Endometrium (tissue), 2 donors: Measurements from ENCODE around the gene ZNF320.
A peak's percentile ranks its signal among the peaks of the same experiment; 100 is the strongest.
"Not testable (repeated sequence)": the region's sequence is repeated elsewhere in the genome, so short reads cannot be mapped to it uniquely, and the experiment has no call there.

Experiments used
- FAIRE-seq: peaks from 2 replicates; lab custom pipeline; 2012; peaks lifted over from hg19 to GRCh38; lab: Jason Lieb, UNC
- donor health status: control.
- donor health status: control.

ZNF320 gene

DNA sequence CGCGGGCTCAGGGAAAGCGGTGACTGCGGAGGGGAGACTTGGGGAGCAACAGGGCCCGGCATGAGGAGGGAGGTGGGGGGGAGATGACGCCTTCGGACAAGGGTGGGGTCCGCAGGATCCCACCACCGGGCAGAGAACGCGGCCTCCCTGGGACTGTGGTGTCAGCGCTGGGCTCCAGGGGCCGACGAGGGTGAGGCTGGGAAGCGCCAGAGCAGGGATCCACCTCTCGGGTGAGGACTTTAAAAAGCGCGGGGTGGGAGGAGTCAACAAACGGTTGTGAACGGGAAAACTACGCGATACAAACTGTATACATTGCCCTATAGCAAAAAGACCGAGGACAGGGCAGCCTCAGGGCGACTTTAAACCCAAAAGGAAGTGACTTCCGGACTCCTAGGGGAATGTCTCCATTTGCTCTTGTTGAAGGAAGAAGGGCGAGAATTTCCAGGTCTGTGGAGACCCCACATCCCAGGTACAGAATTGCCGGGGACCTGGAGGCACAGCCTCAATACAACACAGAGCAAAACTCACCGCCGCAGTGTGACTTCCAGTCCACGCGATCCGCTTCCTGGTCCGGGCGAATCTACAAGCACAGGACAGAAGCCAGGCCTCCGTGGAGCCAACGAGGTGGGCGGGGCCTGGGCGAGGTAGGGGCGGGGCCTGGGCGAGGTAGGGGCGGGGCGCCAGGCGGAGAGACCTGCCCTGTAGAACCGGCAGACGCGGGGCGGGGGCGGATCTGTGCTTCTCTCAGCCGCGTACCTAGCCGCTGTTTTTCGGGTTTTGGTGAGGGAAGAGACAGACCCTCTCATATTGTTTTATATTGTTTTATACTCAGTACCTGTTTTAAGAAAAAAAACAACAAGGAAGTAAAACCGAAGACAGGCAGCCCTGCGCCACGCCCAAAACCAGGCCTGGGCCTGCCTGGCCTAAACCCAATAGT, 25.7 kb upstream of the ZNF320 start, which contains the start of gene ZNF888:
Gene ZNF888, minus strand, starts transcription at position 588 of the 937 bp plus-strand sequence. CDS start 5,555 bp downstream, outside the sequence.
- no peak for FAIRE-seq

DNA sequence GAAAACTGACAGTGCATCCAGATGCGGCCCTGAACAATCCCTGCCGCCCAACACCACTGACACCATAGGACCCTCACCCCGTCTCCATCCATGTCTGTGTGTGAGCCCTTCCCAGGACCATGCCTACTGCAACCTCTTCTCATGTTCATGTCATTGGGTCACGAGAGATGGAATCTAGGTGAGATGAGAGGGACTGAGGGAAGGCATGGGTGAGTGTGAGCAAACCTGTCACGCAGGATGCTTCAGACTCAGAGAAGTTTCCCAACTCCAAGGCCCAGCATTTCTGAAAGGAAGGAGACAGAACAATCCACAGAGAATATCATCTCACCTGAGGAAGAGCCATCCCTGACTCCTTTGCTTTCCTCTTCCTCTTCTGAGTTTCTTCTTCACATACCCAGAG, 20.1 kb upstream of the ZNF320 start:
- FAIRE-seq: no peak

DNA sequence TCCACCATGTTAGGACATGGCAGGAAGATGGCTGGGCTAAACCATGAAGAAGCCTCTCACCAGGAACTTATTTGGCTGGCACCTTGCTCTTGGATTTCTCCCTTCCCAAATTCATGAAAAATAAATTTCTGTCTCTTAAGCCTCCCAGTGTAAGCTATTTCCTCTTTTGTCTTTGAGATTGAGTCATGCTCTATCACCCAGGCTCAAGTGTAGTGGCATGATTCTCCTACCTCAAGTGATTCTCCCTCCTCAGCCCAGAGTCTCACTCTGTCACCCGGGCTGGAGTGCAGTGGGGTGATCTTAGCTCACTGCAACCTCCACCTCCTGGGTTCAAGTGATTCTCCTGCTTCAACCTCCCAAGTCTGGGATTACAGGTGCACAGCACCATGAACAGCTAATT, 13.2 kb upstream of the ZNF320 start:
- no peak for FAIRE-seq

DNA sequence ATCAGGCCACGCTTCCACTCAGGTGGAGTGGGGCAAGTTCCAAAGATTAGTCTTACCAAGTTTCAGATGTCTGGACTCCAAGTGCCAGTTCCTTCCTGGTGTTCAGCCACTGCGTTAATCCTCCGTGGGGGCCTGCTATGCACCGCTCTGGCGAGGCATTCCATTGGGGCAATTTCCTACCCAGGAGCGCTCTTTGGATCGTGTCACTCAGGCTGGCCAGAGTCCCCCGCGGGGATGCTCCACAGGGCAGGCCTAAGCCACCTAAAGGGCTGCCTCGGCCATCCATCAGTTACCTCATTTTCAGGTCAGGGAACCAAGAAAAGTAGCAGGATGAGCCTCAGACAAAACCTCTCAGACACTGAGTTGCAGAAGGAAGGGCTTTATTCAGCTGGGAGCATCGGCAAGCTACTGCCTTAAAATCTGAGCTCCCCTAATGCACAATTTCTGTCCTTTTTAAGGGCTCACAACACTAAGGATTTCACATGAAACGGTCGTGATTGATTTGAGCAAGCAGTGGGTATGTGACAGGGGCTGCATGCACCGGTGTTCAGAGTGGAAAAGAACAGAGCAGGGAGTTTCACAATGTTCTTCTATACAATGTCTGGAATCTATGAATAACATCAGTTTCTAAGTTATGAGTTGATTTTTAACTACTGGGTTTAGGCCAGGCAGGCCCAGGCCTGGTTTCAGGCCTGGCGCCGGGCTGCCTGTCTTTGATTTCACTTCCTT, 6.8 kb upstream of the ZNF320 start:
- FAIRE-seq: not testable (repeated sequence)

DNA sequence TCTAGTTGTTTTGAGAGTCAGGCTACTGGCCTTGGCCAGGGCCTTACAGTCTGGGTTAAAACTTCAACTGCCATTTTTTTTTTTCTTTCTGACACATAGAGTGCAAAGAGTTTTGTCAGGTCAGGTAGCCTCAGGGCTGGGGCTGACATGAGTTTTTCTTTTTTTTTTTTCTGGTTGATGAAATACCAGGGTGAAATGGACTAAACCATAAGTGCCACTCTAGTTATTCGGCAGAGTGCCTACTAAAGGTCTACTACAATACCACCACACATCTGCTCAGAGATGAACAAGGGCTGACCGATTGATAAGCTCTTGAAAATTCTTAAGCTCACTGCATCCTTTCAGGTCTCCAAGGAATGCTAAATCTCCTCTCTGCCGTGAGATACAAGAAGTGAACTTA, 4.4 kb upstream of the ZNF320 start:
- FAIRE-seq: no peak

DNA sequence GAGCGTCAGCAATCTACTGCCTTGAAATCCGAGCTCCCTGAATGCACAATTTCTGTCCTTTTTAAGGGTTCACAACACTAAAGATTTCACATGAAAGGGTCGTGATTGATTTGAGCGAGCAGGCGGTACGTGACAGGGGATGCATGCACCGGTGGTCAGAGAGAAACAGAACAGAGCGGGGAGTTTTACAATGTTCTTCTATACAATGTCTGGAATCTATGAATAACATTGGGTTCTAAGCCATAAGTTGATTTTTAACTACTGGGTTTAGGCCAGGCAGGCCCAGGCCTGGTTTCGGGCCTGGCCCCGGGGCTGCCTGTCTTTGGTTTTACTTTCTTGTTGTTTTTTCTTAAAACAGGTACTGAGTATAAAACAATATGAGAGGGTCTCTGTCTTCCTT, 1.2 kb upstream of the ZNF320 start:
- not testable (repeated sequence) for FAIRE-seq

DNA sequence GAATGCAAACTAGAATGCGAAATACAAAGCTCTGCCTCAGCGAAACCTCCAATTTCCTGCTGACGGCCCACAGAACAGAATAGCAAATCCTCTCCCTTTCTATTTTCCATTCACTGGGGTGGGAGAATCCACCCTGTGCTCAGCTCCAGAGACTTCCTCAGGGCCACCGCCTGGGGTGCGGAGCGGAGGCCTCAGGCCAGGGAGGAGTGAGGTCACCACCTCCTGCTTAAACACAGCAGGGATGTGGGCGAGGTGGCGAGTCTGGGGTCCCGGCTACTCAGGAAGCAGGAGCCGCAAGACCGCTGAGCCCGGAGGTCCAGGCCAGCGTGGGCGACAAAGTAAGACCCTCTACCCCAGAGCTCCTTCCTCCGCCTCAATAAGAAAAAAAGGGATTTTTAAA, 666 bp upstream of the ZNF320 start:
- no peak for FAIRE-seq

DNA sequence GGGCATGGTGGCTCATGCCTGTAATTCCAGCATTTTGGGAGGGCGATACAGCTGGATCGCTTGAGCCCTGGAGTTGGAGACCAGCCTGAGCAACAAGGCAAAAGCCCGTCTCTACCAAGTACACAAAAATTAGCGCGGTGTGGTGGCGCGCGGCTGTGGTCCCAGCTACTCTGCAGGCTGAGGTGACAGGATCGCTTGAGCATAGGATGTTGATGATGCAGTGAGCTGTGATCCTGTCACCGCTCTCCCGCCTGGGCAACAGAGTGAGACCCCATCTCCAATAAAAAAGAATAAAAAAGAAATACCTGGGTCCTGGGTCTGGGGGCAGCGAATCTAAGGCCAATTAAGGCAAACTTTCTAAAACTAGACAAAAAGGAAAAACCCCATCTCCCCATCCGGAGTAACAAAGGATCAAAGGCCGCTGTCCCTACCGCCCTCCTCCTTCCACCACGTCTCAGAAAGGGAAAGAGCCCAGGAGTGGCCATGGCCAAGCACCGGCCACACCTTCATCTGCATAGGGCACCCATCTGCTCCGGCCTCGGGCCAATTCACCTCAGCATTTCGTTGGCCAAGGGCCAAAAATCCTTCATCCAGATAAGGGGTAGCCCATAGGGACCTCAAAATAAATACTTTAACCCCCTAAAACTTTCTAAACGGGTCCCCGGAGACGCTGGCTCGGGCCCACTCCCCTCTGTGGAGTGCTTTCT, 851 bp downstream of the ZNF320 start:
- no peak for FAIRE-seq

DNA sequence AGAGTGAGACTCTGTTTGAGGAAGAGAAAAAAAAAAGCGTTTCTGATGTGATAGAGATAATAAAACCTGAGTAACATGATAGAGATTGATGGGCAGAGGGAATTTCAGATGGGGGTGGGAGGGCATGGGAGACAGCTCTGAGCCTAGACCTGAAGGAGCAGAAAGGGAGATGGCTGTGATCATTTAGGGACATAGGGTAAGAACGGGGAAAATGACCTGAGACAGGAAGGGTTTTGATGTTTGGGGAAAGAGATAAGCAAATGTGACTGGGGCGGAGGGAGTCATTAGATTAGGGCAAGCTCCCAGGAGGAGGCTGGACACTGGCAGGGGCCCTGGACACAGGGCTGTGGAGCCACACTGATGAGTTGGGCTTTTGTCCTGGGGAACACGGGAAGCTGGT, 6.1 kb downstream of the ZNF320 start:
- FAIRE-seq: no peak

DNA sequence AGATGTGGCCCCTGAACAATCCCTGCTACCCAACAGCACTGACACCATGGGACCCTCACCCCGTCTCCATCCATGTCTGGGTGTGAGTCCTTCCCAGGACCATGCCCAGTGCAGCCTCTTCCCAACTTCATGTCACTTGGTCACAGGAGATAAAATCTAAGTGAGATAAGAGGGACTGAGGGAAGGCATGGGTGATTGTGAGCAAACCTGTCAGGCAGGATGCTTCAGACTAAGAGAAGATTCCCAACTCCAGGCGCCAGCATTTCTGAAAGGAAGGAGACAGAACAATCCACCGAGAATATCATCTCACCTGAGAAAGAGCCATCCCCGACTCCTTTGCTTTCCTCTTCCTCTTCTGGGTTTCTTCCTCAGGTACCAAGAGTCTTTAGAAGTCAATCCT, 7.5 kb downstream of the ZNF320 start:
- no peak for FAIRE-seq

DNA sequence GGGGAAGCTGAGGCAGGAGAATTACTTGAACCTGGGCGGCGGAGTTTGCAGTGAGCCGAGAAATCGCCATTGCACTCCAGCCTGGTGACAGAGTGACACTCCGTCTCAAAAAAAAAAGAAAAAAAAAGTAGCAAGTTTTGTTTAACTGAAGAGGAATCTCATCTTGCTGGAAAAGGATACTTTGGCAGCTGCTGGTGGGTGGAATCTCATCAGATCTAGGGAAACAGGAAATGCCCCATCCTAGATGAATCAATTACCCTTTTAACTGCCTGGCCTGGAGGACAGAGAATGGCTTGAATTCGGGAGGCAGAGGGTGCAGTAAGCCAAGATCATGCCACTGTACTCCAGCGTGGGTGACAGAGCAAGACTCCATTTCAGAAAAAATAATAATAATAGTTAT, 8.4 kb downstream of the ZNF320 start:
- FAIRE-seq: no peak

DNA sequence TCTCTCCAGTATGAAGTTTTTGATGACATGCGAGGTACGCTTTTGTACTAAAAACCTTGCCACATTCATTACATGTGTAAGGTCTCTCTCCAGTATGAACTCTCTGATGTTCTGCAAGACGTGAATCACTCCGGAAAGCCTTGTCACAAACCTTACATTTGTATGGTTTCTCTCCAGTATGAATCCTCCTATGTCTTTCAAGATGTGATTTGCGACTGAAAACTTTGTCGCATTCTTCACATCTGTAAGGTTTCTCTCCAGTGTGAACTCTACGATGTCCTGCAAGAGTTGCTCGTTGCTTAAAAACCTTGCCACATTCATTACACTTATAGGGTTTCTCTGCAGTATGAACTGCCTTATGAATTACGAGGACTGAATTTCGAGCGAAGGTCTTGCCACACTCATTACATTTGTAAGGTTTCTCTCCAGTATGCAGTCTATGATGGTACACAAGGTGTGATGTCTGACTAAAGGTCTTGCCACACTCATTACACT, 16.5 kb downstream of the ZNF320 start:
- no peak for FAIRE-seq

DNA sequence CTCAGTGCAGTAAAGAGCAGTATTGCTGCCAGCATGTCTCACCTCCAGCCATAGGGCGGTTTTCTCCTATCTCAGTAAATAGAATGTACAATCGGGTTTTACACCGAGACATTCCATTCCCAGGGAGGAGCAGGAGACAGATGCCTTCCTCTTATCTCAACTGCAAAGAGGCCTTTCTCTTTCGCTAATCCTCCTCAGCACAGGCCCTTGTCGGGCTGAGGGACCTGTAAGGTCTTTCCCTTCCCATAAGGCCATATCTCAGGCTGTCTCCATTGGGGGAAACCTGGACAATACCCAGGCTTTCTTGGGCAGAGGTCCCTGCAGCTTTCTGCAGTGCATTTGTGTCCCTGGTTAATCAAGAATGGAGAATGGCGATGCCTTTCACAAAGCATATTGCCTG, 24.4 kb downstream of the ZNF320 start:
- not testable (repeated sequence) for FAIRE-seq

DNA sequence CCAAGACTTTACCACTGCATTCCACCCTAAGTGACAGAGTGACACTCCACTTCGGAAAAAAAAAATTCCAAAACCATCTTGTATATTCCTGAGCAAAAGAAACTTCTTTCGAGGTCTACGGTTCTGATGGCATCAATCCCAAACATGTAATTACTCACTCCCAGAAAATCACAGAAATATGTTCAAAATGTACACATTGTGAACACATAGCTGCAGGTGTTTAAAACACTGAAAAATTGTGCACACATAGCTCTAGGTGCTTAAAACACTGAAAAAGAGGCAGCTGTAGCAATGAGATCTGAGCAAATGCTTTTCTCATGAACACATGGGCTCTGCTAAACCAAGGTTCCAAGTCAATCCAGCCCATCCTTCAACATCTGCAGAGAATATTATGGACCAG, 26.0 kb downstream of the ZNF320 start:
- FAIRE-seq: no peak

DNA sequence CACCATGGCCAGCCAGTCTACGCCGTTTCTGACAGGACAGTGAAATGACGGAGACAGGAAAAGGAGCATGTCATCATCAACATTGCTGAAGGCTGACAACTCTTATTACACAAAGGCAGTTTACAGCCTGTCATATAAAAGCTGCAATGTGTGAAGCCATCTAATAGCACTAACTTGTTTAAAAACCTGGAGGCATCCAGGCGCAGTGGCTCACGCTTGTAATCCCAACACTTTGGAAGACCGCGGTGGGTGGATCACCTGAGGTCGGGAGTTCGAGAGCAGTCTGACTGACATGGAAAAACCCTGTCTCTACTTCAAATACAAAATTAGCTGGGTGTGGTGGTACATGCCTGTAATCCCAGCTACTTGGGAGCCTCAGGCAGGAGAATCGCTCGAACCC, 29.4 kb downstream of the ZNF320 start:
- not testable (repeated sequence) for FAIRE-seq

DNA sequence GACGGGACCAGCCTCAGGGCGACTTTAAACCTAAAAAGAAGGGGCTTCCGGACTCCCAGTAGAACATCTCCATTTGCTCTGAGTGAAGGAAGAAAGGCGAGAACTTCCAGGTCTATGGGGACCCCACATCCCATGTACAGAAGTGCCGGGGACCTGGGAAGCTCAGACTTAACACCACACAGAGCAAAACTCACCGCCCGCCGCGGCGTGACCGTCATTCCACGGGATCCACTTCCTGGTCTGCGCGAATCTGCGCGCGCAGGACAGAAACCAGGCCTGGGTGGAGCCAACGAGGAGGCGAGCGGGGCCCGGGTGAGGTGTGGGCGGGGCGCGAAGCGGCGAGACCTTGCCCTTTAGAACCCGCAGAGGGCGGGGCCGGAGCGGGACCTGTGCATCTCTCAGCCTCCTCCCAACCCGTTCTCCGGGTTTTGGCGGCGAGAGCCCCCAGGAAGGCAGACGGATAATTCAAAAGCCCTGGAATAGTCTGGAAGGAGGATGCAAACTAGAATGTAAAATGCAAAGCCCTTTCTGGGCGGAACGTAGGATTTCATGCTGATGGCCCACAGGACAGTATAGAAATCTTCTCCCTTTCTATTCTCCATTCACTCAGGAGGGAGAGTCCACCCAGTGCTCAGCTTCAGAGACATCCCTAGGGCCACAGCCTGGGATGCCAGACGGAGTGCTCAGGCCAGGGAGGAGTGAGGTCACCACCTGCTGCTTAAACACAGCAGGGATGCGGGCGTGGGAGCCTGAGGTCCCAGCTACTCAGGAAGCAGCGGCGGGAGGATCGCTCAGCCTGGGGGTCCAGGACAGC, 39.9 kb downstream of the ZNF320 start, which contains the start of gene ZNF468:
Gene ZNF468, minus strand, starts transcription at position 242 of the 814 bp plus-strand sequence. CDS start 3,347 bp downstream, outside the sequence.
- peak; percentile 97 for FAIRE-seq

DNA sequence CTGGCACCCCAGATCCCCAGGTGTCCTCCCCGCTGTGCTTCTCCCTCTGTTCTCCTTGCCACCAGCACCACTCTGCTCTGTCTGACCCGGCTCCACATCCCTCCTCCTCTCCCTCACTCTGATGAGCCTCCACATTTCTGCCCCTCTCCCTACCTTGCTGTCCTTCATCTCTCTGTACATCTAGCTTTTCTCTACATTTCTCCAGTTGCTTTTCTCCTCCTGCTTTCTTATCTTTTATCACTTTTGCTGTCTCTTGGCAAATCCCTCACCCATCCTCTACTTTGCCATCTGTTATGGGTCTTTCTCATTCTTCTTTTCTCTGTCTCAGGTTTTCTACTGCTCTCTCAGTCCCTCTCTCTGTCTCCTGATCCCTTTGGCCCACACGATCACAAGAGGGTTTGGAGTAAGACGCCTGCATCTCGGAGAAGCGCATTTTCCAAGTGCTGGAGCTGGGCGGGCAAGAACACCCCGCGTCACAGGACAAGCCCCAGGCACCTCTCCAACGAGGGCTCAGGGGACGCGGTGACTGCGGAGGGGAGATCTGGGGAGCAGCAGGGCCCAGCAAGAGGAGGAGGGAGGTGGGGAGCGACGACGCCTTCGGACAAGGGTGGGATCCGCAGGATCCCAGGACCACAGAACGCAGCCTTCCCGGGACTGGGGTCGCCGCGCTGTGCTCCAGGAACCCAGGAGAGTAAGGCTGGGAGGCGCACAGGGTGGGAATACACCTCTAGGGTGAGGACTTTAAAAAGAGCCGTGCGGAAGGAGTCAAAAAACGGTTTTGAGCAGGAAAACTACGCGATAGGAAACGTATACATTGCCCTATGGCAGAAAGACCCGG, 40.7 kb downstream of the ZNF320 start:
- FAIRE-seq: not testable (repeated sequence)
